GM19328 (cell line): ENCODE results near the gene RAP1A.
"Not testable (repeated sequence)": the region's sequence is repeated elsewhere in the genome, so short reads cannot be mapped to it uniquely, and the experiment has no call there.

Source experiments
- ATAC-seq: cut with Tn5 transposase; IDR thresholded peaks from one replicate; pipeline ENCODE4 v1.9.1; 2021; ENCODE audit warnings: mild to moderate bottlenecking, moderate library complexity; ENCODE audit not compliant: unreplicated experiment

Gene RAP1A

GRCh38 chr1:111734856-111735255, 115.3 kb downstream of the RAP1A start:
- ATAC-seq, result no peak

GRCh38 chr1:111735321-111735720, 115.7 kb downstream of the RAP1A start:
- ATAC-seq, result no peak

- no peak for ATAC-seq
Observed at GRCh38 chr1:111735858-111736544, 116.4 kb downstream of the RAP1A start.

DNA sequence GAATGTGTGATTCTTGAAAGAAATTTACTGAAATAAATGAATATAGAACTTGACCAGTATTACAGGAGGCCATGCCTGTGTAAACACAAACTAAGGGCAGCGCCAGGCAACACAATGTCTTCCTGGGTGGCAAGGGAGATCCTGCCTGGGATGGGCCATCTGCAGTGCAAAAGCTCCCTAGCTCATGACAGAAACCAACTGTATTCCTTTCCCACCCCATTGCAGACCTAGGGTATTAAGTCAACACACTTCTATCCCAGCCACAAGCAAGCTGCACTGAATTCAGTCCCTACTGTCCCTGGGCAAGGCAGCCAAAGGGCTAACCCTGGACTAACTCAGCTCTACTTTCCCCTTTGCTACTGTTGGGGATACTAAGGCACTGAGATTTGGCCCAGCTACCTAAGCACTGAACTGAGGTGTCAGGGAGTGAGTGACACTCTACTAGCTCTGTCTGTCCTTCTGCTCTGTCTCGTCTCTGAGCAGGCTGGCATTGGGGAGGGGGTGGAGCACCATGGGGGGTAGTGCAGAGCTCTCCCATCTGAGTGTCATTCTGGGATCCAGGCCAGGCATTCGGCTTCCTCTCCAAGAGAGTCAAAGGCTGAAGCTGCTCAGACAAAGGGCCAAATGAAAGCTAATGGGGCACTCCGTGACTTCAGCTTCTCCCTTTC, 117.1 kb downstream of the RAP1A start:
- ATAC-seq, result no peak

- no peak for ATAC-seq
Observed at GRCh38 chr1:111737216-111738132, 117.9 kb downstream of the RAP1A start.

DNA sequence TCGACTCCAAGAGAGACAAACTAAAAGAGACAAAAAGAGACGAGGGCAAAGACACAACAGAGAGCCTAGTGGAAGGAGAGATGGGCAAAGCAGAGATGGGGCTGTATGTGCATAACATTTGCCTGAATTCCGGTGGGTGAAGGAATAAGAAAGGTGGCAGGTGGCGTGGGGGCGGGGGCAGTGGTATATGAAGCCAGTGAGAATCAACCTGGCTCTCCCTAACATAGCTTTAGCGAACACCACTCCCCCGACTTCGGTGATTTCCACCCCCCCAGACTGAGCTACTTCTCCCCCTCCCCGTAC, 118.5 kb downstream of the RAP1A start:
- ATAC-seq, result no peak

DNA sequence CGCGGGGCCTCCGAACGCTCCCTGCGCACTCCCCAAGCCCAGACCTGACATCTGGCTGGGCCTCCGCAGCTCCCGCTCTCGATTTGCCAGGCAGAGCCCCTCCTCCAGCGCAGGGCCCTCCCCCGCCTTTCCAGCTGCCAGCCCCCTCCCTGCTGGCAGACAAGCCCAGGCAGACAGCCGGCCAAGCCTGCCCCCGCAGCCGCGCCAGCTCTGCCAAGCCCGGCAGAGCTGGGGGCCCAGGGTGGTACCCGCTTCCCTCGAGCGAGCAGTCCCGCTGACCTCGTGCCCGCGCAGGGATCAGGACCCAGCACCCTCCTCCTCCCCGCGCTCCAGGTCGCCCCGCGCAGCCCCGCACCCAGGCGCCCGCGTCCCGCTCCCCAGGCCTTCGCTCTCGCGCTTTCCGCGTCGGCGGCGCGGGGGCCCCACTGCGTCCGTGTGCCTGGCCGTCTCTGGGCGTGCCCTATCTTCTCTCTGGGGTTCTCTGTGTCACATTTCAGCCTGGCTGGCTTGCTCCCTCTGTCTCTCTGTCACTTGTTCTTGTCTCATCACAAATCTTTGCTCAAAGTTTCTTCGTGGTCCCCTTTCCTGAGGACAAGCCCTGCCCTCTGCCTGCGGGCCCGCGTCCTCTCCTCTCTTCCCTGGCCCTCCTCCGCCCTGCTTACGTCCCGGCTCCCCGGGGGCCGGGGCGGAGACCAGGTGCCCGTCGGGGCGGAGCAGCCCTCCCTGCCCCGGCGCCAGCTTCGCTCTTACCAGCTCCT, 119.0 kb downstream of the RAP1A start:
- peak; percentile 45 for ATAC-seq

DNA sequence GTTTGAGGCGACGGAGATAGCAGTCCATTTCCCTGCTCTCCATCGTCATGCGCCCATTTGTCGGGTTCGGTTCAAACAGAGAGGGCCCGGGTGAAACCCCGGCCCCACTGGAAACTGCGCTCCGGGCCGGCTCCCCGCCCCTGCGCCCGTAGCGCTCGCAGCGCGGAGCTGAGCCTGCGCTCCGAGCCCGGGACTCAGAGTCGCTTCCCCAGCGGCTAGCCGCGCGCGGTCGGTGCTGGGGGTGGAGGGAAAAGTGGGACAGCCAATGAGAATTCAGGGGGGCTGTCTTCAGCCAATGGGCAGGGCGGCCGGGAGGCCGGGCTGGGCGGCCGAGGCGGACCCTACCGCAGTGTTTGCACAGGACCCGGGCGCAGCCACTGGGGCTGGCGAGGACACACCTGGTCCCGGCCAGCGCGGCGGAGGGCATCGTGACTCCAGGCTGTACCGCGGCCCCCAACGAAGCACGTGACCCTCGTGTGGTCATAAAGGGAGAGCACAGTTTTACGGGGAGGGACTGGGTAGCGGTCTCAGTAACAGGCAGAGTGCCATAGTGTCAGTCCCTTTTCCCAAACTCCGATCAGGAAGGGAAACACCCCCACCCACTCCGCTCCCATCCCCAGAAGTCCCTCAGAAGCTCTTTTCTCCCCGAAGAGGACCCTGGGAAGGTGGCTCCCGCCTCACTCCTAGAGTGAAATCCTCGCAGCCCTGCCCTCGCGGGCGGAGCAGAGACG, 119.8 kb downstream of the RAP1A start, which contains the start of gene INKA2:
Gene INKA2, minus strand, starts transcription at position 202 of the 731 bp plus-strand sequence. Its CDS starts 153 bp downstream, at position 49.
- peak; percentile 86 for ATAC-seq

- no peak for ATAC-seq
Observed at GRCh38 chr1:111739925-111740765, 120.6 kb downstream of the RAP1A start.

- not testable (repeated sequence) for ATAC-seq
Observed at GRCh38 chr1:111742292-111742691, 122.7 kb downstream of the RAP1A start.

- ATAC-seq, result no peak
Observed at GRCh38 chr1:111742938-111743549, 123.5 kb downstream of the RAP1A start.

- ATAC-seq, result no peak
Observed at GRCh38 chr1:111743679-111744101, 124.1 kb downstream of the RAP1A start.

DNA sequence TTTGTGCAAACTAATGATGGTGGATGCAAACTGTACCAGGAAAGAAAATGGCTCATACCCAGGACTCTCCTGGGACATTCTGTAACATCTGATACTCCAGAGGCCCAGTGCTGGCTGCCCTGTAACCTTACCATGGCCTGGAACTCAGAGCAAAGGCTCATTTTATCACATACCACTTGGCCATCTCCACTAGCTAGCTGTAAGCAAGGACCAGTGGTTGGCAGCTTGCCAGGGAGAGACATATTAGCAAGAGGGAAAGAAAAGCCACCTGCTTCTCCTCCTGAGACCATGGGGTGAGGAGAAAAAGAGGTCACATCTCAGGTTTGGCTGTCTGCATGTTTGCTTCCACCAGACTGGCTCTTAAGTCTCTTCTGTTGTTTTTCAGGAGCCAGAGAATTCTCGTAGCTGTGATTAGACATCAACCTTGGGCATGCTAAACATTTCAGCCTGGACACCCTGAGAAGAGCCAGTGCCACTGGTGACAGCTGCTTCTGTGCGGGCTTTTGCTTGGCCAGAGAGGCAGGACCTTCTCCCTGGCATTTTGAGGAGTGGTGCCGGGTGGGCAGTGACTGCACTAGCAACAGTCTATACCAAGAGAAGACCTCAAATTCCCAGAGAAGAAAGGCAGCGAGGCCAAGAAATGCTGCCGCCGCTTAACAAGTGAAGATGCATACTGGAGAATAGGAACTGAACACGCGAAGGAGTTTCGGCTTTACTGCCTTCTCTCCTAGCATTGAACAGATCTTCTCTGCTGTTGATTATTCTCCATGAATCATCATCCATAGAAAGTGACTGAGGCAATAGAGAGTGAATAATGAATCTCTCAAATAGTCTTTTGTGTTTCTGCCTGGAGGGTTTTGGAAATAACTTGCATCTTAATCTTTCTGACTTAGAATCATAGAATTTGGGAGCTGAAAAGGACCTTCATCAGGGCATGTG, 126.4 kb downstream of the RAP1A start:
- ATAC-seq, result no peak

GRCh38 chr1:111746614-111746999, 127.0 kb downstream of the RAP1A start:
- ATAC-seq, result no peak

DNA sequence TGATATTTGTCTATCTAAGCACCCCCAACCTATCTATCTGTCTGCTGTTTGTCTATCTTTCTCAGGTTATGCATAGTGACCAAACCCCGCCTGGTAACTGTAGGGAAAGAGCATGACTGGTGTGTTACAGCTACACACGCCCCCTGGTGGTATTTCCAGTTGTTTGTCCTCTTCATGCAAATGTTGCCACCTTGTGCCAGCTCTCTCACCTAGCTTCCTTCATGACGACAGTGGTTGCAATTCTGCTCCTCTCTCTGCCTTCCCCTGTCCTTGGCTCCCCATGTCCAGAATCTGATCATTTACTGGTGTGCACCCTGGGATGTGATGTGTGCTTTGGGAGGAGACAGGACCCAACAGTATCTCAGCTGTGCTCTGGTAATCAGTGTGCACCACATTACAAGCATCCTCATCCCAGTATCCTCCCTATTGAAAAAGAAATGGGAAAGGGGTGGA, 127.7 kb downstream of the RAP1A start:
- ATAC-seq, result no peak

DNA sequence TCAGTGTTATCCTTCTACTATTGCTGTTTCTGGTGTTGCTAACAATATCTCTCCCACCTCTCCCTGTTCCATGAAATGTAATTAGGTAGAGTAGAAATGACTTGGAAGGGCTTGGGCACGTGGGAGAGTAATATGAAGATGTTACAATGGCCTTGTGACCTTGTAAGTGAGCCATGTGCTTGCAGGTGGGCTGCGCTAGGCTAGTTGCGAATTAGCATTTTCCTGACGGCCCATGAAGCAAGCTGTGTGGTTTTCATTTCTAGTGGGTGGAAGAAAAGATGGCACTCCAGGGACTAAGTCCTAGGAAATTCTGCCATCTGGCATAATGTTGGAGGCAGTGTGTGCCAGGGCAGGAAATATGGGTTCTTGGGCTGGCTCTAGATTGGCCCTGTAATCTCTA, 128.4 kb downstream of the RAP1A start:
- no peak for ATAC-seq

DNA sequence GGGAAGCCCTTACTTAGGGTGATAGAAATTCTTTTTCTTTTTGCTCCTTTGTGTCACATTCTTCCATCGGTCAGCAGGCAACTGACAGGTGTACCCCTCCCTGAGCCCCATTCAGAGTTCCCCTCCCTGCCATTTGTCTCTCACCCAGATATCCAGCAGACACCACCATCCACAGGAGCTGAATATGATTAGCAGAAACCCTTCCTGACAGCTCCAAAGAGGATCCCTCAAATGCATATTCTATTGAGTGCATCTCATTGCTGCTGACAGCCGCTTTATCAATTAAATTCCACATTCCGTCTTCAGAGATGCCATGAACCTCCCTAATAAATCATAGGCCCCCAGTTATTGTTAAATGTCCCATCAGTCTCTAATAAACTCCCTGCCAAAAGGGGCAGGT, 130.0 kb downstream of the RAP1A start:
- no peak for ATAC-seq

DNA sequence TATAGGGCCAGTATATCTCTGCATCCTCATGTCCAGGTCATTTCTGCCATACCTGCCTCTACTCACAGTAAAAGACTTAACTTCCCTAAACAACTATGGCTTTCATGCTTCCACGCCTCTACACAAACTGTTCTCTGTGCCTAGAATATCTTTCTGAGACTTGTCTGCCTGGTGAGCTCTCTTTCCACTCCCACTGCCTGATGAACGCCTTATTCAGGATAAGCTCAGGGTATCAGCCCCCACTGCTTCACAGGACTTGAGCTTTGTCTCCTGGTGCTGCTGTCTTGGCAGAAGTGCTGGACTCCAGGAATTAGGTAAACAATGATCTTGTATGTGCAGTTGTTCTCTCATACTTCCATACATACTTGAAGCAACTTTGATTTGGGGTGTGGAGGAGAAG, 131.3 kb downstream of the RAP1A start:
- no peak for ATAC-seq
